Mononuclear cell (primary cell): ENCODE data around the gene NKPD1. TPM values are rescaled to one million over a fixed set of nuclear protein-coding genes. Genes with fewer than 3 reads are reported as not detected.

Experiments
- H3K27me3 ChIP-seq: 2 replicates; pipeline ENCODE4 v1.6.0; 2011; ENCODE audit warnings: low read length, control low read depth; ENCODE audit not compliant: insufficient read depth
- H3K4me1 ChIP-seq: 2 replicates; pipeline ENCODE4 v1.5.1; 2011; ENCODE audit warnings: mild to moderate bottlenecking, low read length, control low read depth; ENCODE audit not compliant: insufficient read depth
- H3K4me3 ChIP-seq: 2 replicates; pipeline ENCODE4 v1.5.1; 2011; ENCODE audit warnings: mild to moderate bottlenecking, low read length, moderate library complexity
- H3K9me3 ChIP-seq: 2 replicates; pipeline ENCODE4 v1.5.1; 2011; ENCODE audit warnings: low read depth, mild to moderate bottlenecking, control low read depth, low read length
- total RNA-seq: library from RNA; depleted of rRNA; stranded (reverse); fragments of >200 nt; gene quantifications from one replicate; pipeline ENCODE4 v1.2.3, GENCODE V29; 2012

The NKPD1 gene
- total RNA-seq, 1 donor: 0.84 TPM

DNA sequence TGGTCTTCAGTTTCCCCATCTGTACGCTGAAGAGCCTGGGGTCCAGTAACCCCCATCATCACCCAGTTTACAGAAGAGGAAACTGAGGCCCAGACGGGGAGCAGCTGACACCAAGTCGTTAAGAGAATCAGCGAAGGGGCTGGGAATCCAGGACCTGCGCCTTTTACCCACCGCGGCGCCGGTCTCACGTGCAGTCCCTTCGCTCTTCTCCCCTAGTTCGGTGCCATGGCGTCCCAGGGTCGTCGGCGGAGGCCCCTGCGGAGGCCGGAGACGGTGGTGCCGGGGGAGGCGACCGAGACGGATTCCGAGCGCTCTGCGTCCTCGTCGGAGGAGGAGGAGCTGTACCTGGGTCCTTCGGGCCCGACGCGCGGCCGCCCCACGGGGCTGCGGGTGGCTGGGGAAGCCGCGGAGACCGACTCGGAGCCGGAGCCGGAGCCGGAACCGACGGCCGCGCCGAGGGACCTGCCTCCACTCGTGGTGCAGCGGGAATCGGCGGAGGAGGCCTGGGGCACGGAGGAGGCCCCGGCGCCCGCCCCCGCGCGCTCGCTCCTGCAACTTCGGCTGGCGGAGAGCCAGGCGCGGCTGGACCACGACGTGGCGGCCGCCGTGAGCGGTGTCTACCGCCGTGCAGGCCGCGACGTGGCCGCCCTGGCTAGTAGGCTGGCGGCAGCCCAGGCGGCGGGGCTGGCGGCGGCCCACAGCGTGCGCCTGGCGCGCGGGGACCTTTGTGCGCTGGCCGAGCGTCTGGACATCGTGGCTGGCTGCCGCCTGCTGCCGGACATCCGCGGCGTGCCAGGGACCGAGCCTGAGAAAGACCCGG is 18.5 kb upstream of the NKPD1 start:
- Histone ChIP-seq H3K27me3 (no peaks in the 10 kb centered on the region), H3K4me1 (peaks cover 60% of the 10 kb centered on the region), H3K9me3 (no peaks in the 10 kb centered on the region), H3K4me3 (peak overlapping the region; percentile 71)

DNA sequence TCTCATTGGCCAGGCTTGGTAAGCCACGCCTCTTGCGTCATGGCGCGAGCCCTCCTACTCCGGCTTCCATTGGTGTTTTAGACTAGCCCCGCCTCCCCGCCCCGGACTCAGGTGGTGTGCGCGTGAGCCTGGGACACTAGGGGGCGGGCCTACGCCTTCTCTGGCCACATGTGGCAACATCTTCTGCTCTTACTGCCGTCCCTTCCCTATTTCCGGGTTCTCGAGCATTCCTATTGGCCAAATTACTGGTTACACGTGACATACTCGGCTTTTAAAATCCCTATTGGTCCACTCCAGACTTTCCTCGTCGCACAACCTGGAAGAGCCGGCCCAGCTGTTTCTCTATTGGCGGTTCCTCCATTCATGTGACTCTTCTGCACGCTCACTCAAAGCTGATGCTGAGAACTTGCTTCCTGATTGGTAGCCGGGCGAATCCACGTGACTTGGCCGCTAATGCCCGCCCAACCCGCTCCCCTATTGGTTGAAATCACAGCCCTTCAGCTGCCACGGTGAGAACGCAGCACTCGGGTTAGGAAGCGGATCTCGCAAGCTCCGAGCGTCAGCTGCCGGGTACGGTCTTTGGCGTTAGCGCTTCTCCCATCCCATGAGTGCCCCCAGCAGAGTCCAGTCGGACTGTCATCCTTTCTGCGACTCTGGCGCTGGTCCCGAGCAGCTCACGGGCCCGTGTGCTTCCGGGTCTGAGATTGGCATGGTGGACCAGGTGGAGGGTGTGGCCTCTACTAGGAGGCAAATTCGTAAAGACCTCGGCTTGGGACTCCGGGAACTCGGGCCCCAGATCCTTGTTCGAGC is 17.7 kb upstream of the NKPD1 start, which contains the start of gene BLOC1S3:
Gene BLOC1S3, plus strand, starts transcription at position 523 of the 810 bp plus-strand sequence. CDS start 513 bp downstream, outside the sequence.
- Histone ChIP-seq H3K4me1 (peaks cover 54% of the 10 kb centered on the region), H3K4me3 (peak within 1 kb of the TSS; percentile 75), H3K9me3 (no peaks in the 10 kb centered on the region), H3K27me3 (no peaks in the 10 kb centered on the region)

GRCh38 chr19:45177817-45178261 is 17.1 kb upstream of the NKPD1 start, which contains the start of gene TRAPPC6A:
TRAPPC6A (minus strand) TSS chr19:45178237; CDS start chr19:45178218, 19 bp downstream.
- no peaks in the 10 kb centered on the region for H3K9me3 ChIP-seq
- peaks cover 53% of the 10 kb centered on the region for H3K4me1 ChIP-seq
- H3K27me3 ChIP-seq: no peaks in the 10 kb centered on the region
- peak within 1 kb of the TSS; percentile 75 for H3K4me3 ChIP-seq

GRCh38 chr19:45175515-45176345 is 14.9 kb upstream of the NKPD1 start:
- no peaks in the 10 kb centered on the region for H3K9me3 ChIP-seq
- H3K27me3 ChIP-seq: no peaks in the 10 kb centered on the region
- no peak overlapping the region for H3K4me3 ChIP-seq
- peaks cover 61% of the 10 kb centered on the region for H3K4me1 ChIP-seq

- Histone ChIP-seq H3K4me3 (no peak overlapping the region), H3K27me3 (no peaks in the 10 kb centered on the region), H3K4me1 (peaks cover 59% of the 10 kb centered on the region), H3K9me3 (no peaks in the 10 kb centered on the region)
Observed at GRCh38 chr19:45173816-45174215, 13.0 kb upstream of the NKPD1 start.

DNA sequence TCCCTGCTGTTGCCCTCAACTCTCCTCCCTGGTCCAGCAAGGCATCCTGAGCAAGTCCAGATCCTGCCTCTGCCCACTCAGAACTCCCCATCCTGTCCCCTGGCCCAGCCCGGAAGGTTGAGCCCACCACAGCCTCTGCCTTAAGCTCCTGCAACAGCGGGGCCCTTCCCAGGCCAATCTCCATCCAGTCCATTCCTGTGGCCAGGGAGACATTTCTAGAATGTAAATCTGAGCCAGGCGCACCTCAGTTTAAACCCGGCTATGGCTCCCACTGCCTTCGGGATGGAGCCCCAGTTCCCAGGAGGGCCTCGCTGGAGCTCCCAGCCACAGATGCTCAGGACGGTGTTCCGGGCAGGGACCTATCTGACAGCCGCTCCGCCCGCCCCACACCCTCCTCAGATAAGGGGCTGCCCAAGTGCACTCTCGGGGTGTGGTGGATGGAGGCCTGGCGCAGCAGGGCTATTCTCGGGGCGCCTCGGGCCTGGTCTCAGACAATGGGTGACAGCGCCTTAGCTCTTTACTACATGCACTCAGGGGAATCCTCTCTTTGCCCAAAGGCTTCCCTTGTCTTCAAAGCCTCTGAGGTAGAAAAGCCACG is 11.9 kb upstream of the NKPD1 start:
- H3K9me3 ChIP-seq: no peaks in the 10 kb centered on the region
- no peaks in the 10 kb centered on the region for H3K27me3 ChIP-seq
- peaks cover 59% of the 10 kb centered on the region for H3K4me1 ChIP-seq
- H3K4me3 ChIP-seq: no peak overlapping the region

- Histone ChIP-seq H3K9me3 (no peaks in the 10 kb centered on the region), H3K4me1 (peaks cover 54% of the 10 kb centered on the region), H3K27me3 (no peaks in the 10 kb centered on the region), H3K4me3 (no peak overlapping the region)
Observed at GRCh38 chr19:45172173-45172572, 11.4 kb upstream of the NKPD1 start.

GRCh38 chr19:45171211-45171623 is 10.4 kb upstream of the NKPD1 start:
- no peaks in the 10 kb centered on the region for H3K9me3 ChIP-seq
- no peaks in the 10 kb centered on the region for H3K27me3 ChIP-seq
- H3K4me1 ChIP-seq: peaks cover 45% of the 10 kb centered on the region
- no peak overlapping the region for H3K4me3 ChIP-seq

- H3K27me3 ChIP-seq: no peaks in the 10 kb centered on the region
- peaks cover 38% of the 10 kb centered on the region for H3K4me1 ChIP-seq
- H3K9me3 ChIP-seq: no peaks in the 10 kb centered on the region
- no peak overlapping the region for H3K4me3 ChIP-seq
Observed at GRCh38 chr19:45170146-45171106, 9.6 kb upstream of the NKPD1 start.

DNA sequence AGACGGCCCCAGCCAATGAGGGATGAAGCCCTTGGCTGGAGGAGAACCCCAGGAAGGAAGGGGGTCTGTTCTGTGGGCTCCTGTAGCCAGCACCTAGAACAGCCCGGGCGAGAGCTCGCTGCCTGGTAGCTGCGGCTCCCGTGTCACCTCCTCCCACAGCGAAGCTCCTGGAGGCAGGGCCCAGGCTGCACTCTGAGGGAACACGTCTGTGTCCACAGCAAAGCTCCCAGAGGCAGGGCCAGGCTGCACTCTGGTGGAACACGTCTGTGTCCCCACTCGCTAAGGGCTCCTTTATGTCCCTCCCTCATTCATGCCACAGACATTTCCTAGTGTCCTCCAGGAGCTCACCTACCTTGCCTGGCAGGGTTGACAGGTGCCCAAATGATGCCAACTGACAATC is 8.8 kb upstream of the NKPD1 start:
- Histone ChIP-seq H3K9me3 (no peaks in the 10 kb centered on the region), H3K27me3 (no peaks in the 10 kb centered on the region), H3K4me1 (peaks cover 42% of the 10 kb centered on the region), H3K4me3 (no peak overlapping the region)

DNA sequence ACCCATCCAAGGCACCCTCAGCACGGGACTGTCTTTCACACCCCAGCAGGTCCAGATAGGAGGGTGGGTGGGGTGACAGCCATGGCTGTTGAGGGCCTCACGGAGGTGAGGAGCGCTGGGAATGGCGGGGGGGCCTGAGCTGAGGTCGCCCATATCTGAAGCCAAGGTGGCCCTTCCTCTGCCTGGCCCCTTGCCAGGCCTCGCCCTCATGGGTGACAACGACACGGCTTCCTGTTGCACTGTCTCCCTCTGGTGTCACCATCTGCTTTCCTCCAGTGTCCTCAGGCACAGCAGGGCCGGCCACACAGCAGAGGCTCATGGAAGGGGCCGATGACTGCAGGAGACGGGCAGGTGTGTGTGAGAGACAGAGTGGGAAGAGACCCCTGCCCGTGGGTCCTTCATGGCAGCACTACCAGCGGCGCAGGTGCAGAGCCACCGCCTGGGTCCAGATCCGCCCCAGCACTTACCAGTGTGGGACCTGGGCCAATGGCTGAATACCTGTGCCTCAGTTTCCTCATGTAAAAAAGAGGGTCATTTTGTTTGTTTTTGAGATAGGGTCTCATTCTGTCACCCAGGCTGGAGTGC is 8.1 kb upstream of the NKPD1 start:
- H3K4me1 ChIP-seq: peaks cover 50% of the 10 kb centered on the region

DNA sequence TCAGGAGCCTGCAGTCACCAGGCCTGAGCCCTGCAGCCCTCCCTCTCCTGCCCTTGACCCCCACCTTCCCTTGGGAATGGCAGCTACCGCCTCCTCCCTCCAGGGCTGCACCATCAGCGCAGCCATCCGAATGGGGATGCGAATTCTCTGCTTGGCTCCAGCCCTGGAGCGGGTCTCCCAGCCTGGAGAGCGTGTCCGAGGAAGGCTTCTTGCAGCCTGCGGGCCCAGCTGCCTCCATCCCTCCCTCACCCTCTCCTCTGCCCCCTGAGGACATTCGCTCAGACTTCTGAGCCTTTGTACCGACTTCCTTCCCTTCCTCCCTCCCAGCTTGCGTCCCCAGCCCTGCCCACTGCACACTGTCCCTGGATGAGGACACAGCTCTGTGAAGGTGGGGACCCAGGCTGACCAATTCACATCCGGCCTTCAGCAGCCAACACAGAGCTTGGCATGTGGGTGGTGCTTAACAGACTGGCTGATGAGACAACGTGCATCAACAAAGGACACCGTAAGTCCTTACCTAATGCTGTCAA is 6.0 kb upstream of the NKPD1 start:
- Histone ChIP-seq H3K27me3 (no peaks in the 10 kb centered on the region), H3K4me1 (peaks cover 42% of the 10 kb centered on the region), H3K9me3 (no peaks in the 10 kb centered on the region), H3K4me3 (no peak overlapping the region)

More for the DNA sequence above, 8.1 kb upstream of the NKPD1 start:
- Histone ChIP-seq H3K4me3 (no peak overlapping the region), H3K27me3 (no peaks in the 10 kb centered on the region), H3K9me3 (no peaks in the 10 kb centered on the region)
